HK-2 (cell line): ENCODE data around the gene FBXW8.
A peak's percentile ranks its signal among the peaks of the same experiment; 100 is the strongest.

ENCODE experiments used
- DNase-seq: peaks from one replicate; pipeline ENCODE4 v3.0.0-alpha.2; 2018; ENCODE audit not compliant: unreplicated experiment

FBXW8 gene

GRCh38 chr12:116955382-116956021, 44.8 kb downstream of the FBXW8 start:
- DNase-seq: peak; percentile 22

- no peak for DNase-seq
These were observed 47.9 kb downstream of the FBXW8 start for GRCh38 chr12:116958402-116959197.

GRCh38 chr12:116959198-116959460, 48.4 kb downstream of the FBXW8 start:
- DNase-seq: no peak

- DNase-seq: no peak
These were observed 49.2 kb downstream of the FBXW8 start for GRCh38 chr12:116959845-116960514.

GRCh38 chr12:116962197-116962596, 51.4 kb downstream of the FBXW8 start:
- no peak for DNase-seq

GRCh38 chr12:116962783-116963356, 52.1 kb downstream of the FBXW8 start:
- no peak for DNase-seq

GRCh38 chr12:116964054-116965050, 53.6 kb downstream of the FBXW8 start:
- no peak for DNase-seq

GRCh38 chr12:116968986-116969385, 58.2 kb downstream of the FBXW8 start:
- no peak for DNase-seq

GRCh38 chr12:116969615-116970585, 59.1 kb downstream of the FBXW8 start:
- no peak for DNase-seq

- no peak for DNase-seq
These were observed 60.5 kb downstream of the FBXW8 start for GRCh38 chr12:116971222-116971621.

- no peak for DNase-seq
These were observed 65.1 kb downstream of the FBXW8 start for GRCh38 chr12:116975779-116976393.

- DNase-seq: no peak
These were observed 67.0 kb downstream of the FBXW8 start for GRCh38 chr12:116977465-116978380.

- DNase-seq: no peak
These were observed 68.2 kb downstream of the FBXW8 start for GRCh38 chr12:116978791-116979508.

GRCh38 chr12:116980083-116980482, 69.3 kb downstream of the FBXW8 start:
- DNase-seq: no peak

GRCh38 chr12:116982791-116983411, 72.2 kb downstream of the FBXW8 start:
- peak; percentile 48 for DNase-seq

GRCh38 chr12:116984098-116984497, 73.3 kb downstream of the FBXW8 start:
- DNase-seq: no peak

- DNase-seq: no peak
These were observed 79.6 kb downstream of the FBXW8 start for GRCh38 chr12:116990329-116990728.
